ENCODE measurements around the gene CDK10.

DNA sequence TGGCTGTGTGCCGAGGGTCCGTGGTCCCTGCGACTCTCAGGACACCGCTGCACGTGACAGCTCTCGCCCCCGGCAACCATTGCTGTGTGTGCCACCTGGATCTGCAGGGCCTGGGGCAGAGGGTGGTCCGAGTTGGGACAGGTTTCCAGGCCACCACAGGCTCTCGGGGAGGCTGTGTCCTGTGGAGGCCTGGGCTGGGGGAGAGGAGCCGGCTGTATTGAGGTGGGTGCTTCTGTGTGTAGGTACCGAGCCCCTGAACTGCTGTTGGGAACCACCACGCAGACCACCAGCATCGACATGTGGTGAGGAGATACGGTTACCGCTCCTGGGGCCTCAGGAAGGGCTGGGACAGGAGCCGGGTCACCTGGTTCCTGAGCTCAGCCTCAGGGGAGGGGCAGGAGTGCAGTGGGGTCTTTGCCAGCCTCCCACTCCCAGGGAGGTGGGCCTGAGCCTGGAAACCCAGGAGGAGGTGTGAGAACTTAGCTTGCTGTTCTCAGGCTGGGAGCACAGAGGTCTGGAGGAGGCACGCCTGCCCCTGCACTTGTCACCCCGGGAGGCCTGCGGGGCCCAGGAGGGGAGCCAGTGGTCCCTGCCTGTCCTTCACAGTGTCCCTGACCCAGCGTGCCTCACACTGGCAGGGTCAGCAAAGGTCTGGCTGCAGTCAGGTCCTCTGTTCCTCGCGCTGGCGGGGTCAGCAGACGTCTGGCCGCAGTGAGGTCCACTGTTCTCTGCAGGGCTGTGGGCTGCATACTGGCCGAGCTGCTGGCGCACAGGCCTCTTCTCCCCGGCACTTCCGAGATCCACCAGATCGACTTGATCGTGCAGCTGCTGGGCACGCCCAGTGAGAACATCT lies 7.7 kb downstream of the CDK10 start:
- TF ChIP-seq, protein P1, sequence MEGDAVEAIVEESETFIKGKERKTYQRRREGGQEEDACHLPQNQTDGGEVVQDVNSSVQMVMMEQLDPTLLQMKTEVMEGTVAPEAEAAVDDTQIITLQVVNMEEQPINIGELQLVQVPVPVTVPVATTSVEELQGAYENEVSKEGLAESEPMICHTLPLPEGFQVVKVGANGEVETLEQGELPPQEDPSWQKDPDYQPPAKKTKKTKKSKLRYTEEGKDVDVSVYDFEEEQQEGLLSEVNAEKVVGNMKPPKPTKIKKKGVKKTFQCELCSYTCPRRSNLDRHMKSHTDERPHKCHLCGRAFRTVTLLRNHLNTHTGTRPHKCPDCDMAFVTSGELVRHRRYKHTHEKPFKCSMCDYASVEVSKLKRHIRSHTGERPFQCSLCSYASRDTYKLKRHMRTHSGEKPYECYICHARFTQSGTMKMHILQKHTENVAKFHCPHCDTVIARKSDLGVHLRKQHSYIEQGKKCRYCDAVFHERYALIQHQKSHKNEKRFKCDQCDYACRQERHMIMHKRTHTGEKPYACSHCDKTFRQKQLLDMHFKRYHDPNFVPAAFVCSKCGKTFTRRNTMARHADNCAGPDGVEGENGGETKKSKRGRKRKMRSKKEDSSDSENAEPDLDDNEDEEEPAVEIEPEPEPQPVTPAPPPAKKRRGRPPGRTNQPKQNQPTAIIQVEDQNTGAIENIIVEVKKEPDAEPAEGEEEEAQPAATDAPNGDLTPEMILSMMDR (IDR thresholded peaks at IDR 0.05), result no peak
- no peak for TF ChIP-seq POLR2A (IDR thresholded peaks at IDR 0.05)
